Activated T-cell treated with anti-CD3 and anti-CD28 coated beads for 4 hours (primary cell): ENCODE results near the gene USP35.

Source experiments
- DNase-seq: peaks from one replicate; pipeline ENCODE4 v3.0.0-alpha.2; 2020

USP35 gene

GRCh38 chr11:78200061-78200460 is 11.3 kb downstream of the USP35 start:
- no peak for DNase-seq

DNA sequence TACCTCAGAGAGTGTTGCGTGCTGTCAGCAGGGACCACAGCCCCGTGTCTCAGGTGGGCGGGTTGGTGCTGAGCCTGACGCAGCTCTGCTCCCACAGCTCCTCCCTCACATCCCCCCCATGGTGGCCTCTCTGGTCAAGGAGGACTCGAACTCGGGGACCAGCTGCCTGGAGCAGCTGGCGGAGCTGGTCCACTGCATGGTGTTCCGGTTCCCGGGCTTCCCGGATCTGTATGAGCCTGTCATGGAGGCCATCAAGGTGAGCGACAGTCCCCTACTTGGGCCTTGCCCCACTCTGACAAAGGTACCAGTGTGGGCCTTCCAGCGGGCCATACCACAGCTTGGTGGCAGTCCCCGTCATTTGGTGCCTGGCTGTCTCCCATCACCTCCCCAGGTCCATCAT is 11.8 kb downstream of the USP35 start:
- no peak for DNase-seq

DNA sequence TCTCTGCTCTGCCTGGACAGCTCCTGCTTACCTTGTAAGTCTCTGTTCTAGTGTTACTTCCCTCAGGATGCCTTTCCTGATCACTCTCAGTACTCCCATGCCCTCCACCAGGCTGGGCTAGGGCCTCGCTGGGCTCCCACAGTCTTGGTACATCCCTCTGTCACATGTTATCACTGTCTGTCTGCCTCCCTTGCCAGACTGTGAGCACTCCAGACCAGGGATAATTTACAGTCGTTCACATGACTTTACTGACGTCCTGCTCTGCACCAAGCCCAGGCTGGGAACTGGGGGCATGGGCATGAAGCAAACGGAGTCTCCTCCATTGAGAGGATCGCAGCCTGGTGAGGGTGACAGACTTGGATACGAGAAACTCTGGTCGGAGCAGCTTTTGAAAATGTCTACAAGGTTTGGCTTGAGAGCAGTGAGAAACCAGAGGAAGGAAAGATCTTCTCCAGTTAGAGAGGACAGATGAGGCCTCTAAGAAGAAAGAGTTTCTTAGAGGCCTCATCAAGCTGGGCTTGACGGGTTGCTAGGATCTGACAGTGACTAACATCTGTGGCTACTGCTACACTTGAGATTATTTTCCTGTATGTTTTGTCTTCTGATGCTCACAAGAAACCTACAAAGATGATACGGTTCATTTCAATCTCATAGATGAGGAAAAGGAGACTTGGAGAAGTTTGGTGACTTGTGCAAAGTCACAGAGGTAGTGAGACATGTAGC is 12.5 kb downstream of the USP35 start:
- no peak for DNase-seq

DNA sequence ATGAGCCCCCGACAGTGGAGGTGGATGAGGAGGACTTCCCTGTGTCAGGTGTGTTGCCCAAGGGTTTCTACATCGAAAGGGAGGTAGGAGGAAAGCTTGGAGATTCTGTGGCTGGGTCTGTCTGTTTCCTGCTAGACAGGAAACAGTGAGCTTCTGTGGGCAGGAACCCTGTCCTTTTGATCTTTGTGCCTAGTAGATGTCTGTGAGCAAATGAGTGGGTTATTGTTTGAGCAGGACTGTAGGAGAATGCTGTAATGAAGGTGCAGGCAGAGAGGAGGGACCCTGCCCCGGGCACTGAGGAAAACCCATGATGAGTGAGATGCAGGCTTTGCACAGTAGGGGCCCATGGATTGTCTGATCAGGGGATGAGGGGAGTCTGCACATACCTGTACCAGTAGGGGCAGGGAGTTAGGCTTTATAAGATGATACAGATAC is 14.0 kb downstream of the USP35 start:
- peak; percentile 30 for DNase-seq

- DNase-seq = peak; percentile 23
These were observed 14.5 kb downstream of the USP35 start for GRCh38 chr11:78203184-78203583.

GRCh38 chr11:78205256-78205655 is 16.5 kb downstream of the USP35 start:
- no peak for DNase-seq

DNA sequence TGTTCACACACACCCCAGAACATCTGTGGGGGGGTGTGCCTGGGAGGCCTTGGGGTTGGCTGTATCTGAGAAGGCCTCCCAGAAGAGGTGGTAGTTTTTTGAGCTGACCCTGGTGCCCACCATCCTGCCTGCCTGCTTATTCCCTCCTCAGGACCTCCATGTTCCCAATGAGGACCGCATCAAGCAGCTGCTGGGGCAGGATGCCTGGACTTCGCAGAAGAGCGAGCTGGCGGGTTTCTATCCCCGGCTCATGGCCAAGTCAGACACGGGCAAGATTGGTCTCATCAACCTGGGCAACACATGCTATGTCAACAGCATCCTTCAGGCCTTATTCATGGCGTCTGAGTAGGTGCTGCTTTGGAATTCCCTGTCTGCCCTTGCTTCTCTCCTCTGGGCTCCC is 17.0 kb downstream of the USP35 start:
- DNase-seq = no peak

DNA sequence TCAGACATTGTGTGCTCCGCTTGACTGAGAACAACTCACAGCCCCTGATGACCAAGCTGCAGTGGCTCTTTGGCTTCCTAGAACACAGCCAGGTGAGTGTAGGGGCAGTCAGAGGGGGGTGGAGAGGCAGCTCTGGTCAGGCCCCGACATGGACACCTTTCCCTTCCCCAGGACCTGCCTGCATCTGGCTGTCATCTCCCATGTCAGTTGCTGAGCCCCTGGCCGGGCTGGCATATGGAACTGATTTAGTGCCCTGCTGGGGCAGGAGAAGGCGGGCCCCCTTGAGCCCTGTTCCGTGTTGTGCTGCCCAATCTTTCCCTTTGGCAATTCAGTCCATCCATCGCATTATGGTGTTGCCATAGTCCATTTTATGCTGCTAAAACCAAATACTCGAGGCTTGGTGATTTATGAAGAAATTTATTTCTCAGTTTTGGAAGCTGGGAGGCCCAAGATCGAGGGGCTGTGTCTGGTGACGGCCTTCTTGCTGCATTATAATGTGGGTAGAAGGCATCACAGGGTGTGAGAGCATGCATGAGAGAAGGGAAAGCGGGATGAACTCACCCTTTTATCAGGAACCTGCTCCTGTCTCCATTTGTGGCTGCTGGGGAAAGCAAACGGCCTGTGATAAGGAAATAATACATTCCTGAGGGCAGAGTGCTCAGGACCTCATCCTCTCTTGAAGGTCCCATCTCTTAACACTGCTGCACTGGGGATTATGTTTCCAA is 19.0 kb downstream of the USP35 start:
- DNase-seq = no peak

- DNase-seq = no peak
These were observed 19.8 kb downstream of the USP35 start for GRCh38 chr11:78208257-78209165.

DNA sequence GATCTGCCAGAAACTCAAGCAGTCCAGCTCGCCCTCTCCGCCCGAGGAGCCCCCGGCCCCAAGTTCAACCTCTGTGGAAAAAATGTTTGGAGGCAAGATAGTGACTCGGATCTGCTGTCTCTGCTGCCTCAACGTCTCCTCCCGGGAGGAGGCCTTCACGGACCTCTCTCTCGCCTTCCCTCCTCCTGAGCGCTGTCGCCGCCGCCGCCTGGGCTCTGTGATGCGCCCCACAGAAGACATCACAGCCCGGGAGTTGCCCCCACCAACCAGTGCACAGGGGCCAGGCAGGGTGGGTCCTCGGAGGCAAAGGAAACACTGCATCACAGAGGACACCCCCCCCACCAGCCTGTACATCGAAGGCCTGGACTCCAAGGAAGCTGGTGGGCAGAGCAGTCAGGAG is 20.8 kb downstream of the USP35 start:
- DNase-seq = no peak

GRCh38 chr11:78210000-78210608 is 21.4 kb downstream of the USP35 start:
- no peak for DNase-seq

- no peak for DNase-seq
These were observed 22.8 kb downstream of the USP35 start for GRCh38 chr11:78211565-78211964.

- no peak for DNase-seq
These were observed 24.1 kb downstream of the USP35 start for GRCh38 chr11:78212586-78213371.

DNA sequence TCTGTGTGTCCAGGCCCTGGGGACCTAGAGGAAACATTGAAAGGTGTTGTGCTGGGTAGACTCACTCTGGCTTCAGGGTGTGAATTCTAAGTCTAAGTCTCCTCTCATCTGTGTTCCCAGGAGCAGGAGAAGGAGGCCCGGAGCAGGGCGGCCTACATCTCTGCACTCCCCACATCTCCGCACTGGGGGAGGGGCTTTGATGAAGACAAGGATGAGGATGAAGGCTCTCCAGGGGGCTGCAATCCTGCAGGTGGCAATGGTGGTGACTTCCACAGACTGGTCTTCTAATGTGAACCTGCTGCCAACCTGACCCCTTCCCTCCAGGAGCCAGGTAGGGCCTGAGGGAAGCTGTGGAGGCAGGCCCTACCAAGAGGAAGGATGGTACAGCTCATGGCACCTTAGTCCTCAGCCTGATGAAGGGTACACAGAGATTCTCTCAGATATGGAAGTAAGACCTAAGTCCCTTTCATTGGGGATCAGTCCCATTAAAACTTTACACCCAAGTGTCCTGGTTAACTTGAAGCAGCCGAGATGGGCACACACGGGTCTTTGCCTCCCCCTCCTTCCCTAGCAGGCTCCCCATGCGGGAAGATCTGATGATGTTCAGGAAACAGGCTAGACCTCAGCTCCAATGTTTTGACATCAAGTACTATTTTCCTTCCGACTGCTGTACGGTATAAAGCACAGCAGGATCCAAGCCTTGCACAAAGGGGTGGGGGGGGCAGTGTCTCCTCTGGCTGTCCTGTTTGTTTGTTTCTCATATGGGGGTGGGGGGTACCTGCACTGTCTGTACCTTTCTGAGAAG is 25.0 kb downstream of the USP35 start:
- DNase-seq = no peak

DNA sequence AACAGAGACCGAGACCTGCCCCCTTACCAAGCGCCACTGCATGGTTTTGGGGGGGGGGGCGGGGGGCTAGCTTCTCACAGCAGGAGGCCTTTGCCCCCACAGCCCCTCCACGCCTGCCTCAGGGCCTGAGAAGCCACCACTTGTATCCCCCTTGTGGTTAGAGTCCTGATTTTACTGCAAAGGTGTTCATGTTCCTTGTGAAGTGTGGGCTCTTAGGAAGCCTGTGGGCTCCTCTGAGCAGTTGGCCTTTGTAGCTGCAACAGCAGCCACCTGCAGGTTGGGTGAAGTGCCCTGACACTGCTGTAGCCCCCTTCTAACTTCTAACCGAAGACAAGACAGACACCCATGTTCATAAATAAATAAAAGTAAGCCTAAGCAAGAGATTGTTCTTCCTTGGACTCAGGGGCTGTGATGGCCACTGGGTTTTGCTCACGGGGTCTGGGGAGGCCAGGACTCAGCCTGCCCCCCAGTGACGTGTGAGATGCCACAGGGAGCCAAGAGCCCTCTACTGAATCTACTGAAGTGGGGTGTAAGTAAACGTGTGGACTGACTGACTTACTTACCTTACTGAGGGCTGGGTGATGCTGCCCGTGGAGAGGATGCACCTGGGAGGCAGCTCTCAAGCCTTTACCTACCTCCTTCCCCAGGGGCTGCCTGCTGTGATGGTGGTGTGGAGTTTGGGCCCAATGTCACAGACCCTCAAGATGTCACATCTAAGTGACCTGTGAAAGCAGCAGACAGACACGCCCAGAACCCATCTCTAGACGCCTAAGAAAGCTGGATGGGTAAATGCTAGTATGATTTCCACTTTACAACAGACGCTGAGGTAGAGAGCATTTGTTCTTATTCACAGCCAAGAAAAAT is 25.8 kb downstream of the USP35 start:
- DNase-seq = no peak

- DNase-seq = no peak
These were observed 27.3 kb downstream of the USP35 start for GRCh38 chr11:78216021-78216420.

DNA sequence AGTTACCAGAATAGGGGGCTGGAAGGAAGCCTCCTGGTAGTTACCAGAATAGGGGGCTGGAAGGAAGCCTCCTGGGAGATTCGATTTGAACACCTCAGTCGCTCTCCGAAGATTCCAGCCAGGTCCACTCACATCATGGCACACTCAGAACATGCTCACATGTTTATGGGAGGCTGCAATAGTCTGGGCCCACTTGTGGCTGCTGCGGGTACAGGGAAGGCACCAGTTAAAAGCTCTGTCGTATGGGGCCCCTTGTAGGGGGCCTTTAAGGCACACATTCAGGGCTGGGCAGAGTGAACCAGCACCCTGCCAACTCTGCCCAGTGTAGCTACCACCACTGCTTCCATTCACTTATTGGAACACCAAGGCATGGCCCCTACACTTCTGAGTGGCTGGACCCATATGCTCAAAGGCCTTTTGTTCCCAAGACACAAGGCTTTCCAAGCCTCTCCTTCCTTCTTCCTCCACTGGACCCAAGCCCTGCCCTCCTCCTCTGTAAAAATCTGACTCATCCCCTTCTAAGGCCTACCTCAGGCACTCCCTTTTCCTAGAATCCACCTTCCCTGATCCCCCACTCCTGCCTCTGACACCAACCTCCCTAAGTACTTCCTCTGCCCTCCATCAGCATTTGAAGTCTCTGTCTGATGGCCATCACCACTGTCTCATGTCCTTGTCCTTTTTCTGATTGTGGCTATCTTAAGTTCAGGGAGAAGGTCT is 28.0 kb downstream of the USP35 start:
- no peak for DNase-seq

DNA sequence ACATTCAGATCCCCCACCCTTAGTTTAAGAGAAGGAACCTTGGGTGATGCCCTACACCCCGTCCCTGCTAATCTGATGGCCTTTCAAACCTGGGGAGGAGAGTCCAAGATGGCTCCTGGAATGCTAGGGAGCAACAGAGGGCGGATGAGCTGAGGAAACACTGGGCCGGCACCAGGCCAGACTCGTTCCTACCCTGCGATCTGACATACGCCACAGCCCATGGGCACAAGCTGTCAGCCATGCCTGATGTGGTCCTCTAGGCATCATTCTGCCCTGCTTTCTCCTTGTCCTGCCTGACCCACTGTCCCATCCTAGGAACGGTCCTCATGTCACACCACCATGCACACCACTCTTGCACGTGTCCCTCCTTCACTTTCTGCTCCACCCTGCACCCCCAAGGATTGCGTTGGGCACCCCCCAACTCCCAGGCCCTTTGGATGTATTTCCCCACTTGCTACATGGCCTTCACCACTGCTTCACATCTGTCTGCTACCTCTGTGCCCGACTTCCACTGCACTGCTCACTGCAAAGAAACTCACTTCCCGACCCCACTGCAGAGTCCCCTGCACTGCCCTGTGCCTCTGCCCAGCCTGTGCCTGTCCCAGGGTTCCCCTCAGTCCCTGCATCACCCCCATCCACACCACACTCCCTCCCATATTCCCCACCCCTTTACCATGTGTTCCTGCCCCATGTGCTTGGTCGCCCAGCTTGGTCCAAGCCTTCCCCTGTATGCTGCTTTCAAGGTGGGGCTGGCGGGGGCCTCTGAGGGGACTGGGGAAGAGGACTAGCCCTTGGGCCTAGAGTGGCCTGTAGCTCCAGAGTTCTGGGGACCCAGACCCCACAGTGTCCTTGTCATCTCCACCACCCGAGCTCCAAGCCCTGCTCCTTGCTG is 29.2 kb downstream of the USP35 start:
- DNase-seq = no peak
